KMS-11 (cell line): ENCODE data around the gene LDHAL6A.
A peak's percentile ranks its signal among the peaks of the same experiment; 100 is the strongest.

Experiments used
- H2AFZ ChIP-seq: fragments of 200-600 bp; sonication (generic); 2 replicates; pipeline ENCODE4 v1.6.1; 2016; ENCODE audit warnings: antibody characterized with exemption, mixed run types, low read depth
- H3K27ac ChIP-seq: fragments of 200-600 bp; sonication (generic); 2 replicates; pipeline ENCODE4 v1.6.1; 2016; ENCODE audit warnings: mild to moderate bottlenecking, mixed run types
- H3K27me3 ChIP-seq: fragments of 200-600 bp; sonication (generic); 2 replicates; pipeline ENCODE4 v1.6.1; 2017; ENCODE audit warnings: mild to moderate bottlenecking, low read depth, mixed run types, moderate library complexity; ENCODE audit not compliant: insufficient read depth
- H3K36me3 ChIP-seq: fragments of 200-600 bp; sonication (generic); 2 replicates; pipeline ENCODE4 v1.6.1; 2017; ENCODE audit warnings: mild to moderate bottlenecking, mixed run types; ENCODE audit not compliant: insufficient read depth
- H3K4me1 ChIP-seq: fragments of 200-600 bp; sonication (generic); 2 replicates; pipeline ENCODE4 v1.6.1; 2016; ENCODE audit warnings: mild to moderate bottlenecking, low read depth, mixed run types; ENCODE audit not compliant: poor library complexity, severe bottlenecking
- H3K4me2 ChIP-seq: fragments of 200-600 bp; sonication (generic); 2 replicates; pipeline ENCODE4 v1.7.0; 2016; ENCODE audit warnings: mild to moderate bottlenecking, mixed run types
- H3K4me3 ChIP-seq: fragments of 200-600 bp; sonication (generic); IDR thresholded peaks from 2 replicates; pipeline ENCODE4 v1.6.1; 2017; ENCODE audit warnings: low read depth, low read length, mixed read lengths; ENCODE audit not compliant: insufficient read depth
- H3K79me2 ChIP-seq: fragments of 200-600 bp; sonication (generic); 2 replicates; pipeline ENCODE4 v1.6.1; 2016; ENCODE audit warnings: low read depth, mixed run types; ENCODE audit not compliant: insufficient read depth
- H3K9ac ChIP-seq: fragments of 200-600 bp; sonication (generic); 2 replicates; pipeline ENCODE4 v1.6.1; 2016; ENCODE audit warnings: mild to moderate bottlenecking, mixed run types
- H4K20me1 ChIP-seq: fragments of 200-600 bp; sonication (generic); 2 replicates; pipeline ENCODE4 v1.6.1; 2016; ENCODE audit warnings: mild to moderate bottlenecking, mixed run types; ENCODE audit not compliant: insufficient read depth
- TF ChIP-seq, protein P1 (sequence below): fragments of 200-600 bp; sonication (generic); conservative IDR thresholded peaks from 2 replicates; pipeline ENCODE4 v1.6.1; 2017; ENCODE audit warnings: low read depth, mild to moderate bottlenecking, antibody characterized with exemption, low read length, moderate library complexity, mixed read lengths

Gene LDHAL6A

DNA sequence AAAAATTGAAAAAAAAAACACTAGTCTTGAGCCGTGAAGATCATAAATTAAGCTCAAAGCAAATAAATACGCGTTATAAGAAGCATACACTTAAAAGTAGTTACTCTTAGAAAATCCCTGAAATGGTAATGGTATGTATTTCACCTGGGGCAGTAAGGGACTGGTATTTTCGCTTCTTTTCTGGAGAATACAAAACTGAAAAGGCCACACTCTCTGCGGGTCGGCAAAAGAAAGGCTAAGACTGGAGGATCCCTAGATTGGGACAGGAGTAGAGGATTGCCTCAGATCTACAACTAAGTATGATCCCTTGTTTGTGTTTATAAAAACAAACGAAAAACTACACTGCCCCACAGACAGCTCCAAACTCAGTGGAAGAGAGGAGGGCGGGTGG lies 70.5 kb downstream of the LDHAL6A start:
- H2AFZ ChIP-seq: peak overlapping the region; percentile 84
- peak overlapping the region; percentile 83 for H3K27ac ChIP-seq
- H3K27me3 ChIP-seq: no peaks in the 10 kb centered on the region
- H3K79me2 ChIP-seq: peaks cover 38% of the 10 kb centered on the region
- H3K9ac ChIP-seq: peak overlapping the region; percentile 86
- no peak overlapping the region for H3K4me3 ChIP-seq
- H3K4me2 ChIP-seq: peak overlapping the region; percentile 97
- TF ChIP-seq, protein P1, sequence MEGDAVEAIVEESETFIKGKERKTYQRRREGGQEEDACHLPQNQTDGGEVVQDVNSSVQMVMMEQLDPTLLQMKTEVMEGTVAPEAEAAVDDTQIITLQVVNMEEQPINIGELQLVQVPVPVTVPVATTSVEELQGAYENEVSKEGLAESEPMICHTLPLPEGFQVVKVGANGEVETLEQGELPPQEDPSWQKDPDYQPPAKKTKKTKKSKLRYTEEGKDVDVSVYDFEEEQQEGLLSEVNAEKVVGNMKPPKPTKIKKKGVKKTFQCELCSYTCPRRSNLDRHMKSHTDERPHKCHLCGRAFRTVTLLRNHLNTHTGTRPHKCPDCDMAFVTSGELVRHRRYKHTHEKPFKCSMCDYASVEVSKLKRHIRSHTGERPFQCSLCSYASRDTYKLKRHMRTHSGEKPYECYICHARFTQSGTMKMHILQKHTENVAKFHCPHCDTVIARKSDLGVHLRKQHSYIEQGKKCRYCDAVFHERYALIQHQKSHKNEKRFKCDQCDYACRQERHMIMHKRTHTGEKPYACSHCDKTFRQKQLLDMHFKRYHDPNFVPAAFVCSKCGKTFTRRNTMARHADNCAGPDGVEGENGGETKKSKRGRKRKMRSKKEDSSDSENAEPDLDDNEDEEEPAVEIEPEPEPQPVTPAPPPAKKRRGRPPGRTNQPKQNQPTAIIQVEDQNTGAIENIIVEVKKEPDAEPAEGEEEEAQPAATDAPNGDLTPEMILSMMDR: no peak
- peaks cover 16% of the 10 kb centered on the region for H3K4me1 ChIP-seq
- no peaks in the 10 kb centered on the region for H4K20me1 ChIP-seq
- H3K36me3 ChIP-seq: no peaks in the 10 kb centered on the region

DNA sequence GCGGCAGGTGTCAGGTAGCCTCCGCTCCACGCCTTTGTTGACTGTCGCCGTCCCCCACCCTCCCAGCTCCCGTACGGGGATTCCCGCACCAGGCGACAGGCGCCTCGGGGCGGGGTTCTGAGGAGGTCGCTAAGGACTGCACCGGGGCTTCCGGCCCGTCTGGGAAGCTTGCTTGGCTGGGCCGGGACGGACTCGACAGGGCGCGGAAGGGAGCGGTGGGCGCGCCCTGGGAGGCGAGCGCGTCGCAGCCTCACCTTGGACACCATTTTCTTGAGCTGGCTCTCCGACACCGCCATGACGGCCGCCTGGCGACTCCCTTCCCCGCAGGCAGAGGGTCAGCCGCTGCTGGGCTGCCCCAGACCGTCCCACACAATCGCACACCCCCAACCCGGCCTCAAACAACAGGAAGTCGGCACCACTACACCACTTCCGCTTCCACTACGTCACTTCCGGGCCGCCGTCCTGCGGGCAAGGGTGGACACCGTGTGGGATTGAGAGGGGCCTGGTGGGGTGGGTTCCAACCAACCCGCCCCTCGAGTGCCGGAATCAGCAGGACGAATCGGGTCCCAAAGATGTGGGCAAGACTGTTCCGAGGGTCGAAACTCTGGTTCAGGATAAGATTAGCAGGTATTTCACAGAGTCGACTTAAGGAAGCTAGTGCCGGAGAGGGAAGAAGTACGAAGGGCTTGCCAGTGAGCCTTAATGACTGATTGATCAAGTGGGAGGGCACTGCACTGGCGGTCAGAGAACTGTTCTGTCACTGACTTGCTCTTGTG lies 71.1 kb downstream of the LDHAL6A start, which contains the start of gene TSG101:
TSS of gene TSG101 (minus strand) at position 422 of the 776 bp plus-strand sequence. CDS start at position 296, 126 bp downstream.
- H3K27ac ChIP-seq: peak within 1 kb of the TSS; percentile 83
- H3K36me3 ChIP-seq: no peaks in the 10 kb centered on the region
- peak within 1 kb of the TSS; percentile 97 for H3K4me2 ChIP-seq
- H3K4me1 ChIP-seq: peaks cover 16% of the 10 kb centered on the region
- no peaks in the 10 kb centered on the region for H3K27me3 ChIP-seq
- H4K20me1 ChIP-seq: no peaks in the 10 kb centered on the region
- H3K9ac ChIP-seq: peak within 1 kb of the TSS; percentile 86
- peaks cover 38% of the 10 kb centered on the region for H3K79me2 ChIP-seq
- peak within 1 kb of the TSS; percentile 84 for H2AFZ ChIP-seq
- TF ChIP-seq, protein P1: 0 out of 2 replicates have a peak, but pooled peaks have one; percentile 2
- no peak within 1 kb of the TSS for H3K4me3 ChIP-seq

DNA sequence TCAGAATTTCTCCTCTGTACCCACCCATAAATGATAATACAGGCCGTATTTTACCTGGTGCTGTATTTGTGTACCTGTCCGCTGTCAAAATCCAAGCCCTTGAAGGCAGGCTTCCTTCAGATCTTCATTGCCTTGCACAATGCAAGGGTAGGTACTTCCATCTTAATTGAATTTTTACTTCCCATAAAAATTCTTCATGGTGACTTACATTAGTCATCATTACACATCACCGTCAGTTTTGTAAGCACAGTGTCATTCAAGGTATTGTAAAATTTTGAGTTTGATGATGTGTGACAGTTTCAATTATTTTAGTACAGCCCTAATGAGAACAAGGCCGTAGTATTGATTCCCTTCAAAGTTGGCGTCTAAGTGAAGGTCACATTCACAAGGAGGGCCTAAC lies 71.9 kb downstream of the LDHAL6A start:
- no peaks in the 10 kb centered on the region for H3K36me3 ChIP-seq
- peaks cover 16% of the 10 kb centered on the region for H3K4me1 ChIP-seq
- H3K27me3 ChIP-seq: no peaks in the 10 kb centered on the region
- H3K4me3 ChIP-seq: no peak overlapping the region
- no peaks in the 10 kb centered on the region for H4K20me1 ChIP-seq
- TF ChIP-seq, protein P1: no peak
- peaks cover 38% of the 10 kb centered on the region for H3K79me2 ChIP-seq
- peak overlapping the region; percentile 86; the same call in 1 of the 2 replicates for H3K9ac ChIP-seq
- H3K4me2 ChIP-seq: peak overlapping the region; percentile 76
- H3K27ac ChIP-seq: peak overlapping the region; percentile 83; the same call in 1 of the 2 replicates
- H2AFZ ChIP-seq: peak overlapping the region; percentile 84
